HG03045 (cell line): ENCODE data around the gene DHX40.
A peak's percentile ranks its signal among the peaks of the same experiment; 100 is the strongest.
"Not testable (repeated sequence)": the region's sequence is repeated elsewhere in the genome, so short reads cannot be mapped to it uniquely, and the experiment has no call there.

Source experiments
- ATAC-seq: cut with Tn5 transposase; IDR thresholded peaks from one replicate; pipeline ENCODE4 v1.9.1; 2021; ENCODE audit warnings: mild to moderate bottlenecking, moderate library complexity; ENCODE audit not compliant: unreplicated experiment

Gene DHX40

GRCh38 chr17:59565171-59565958 is at the start of gene DHX40:
TSS of gene DHX40 (plus strand) at chr17:59565610. CDS start at chr17:59565672, 62 bp downstream.
- peak; percentile 77 for ATAC-seq

- ATAC-seq, result no peak
These were observed 49.0 kb upstream of the DHX40 start for GRCh38 chr17:59516451-59516850.

GRCh38 chr17:59519132-59519531 is 46.3 kb upstream of the DHX40 start:
- no peak for ATAC-seq

- no peak for ATAC-seq
These were observed 45.2 kb upstream of the DHX40 start for GRCh38 chr17:59520251-59520650.

- ATAC-seq, result no peak
These were observed 43.8 kb upstream of the DHX40 start for GRCh38 chr17:59521465-59522126.

- ATAC-seq, result not testable (repeated sequence)
These were observed 40.5 kb upstream of the DHX40 start for GRCh38 chr17:59524930-59525329.

GRCh38 chr17:59525668-59526067 is 39.7 kb upstream of the DHX40 start:
- ATAC-seq, result no peak

GRCh38 chr17:59526451-59526850 is 39.0 kb upstream of the DHX40 start:
- no peak for ATAC-seq

GRCh38 chr17:59527325-59527917 is 38.0 kb upstream of the DHX40 start:
- ATAC-seq, result no peak

- no peak for ATAC-seq
These were observed 37.5 kb upstream of the DHX40 start for GRCh38 chr17:59527931-59528330.

GRCh38 chr17:59530531-59530930 is 34.9 kb upstream of the DHX40 start:
- ATAC-seq, result no peak

GRCh38 chr17:59533694-59534093 is 31.7 kb upstream of the DHX40 start:
- ATAC-seq, result no peak

GRCh38 chr17:59534583-59534982 is 30.8 kb upstream of the DHX40 start:
- no peak for ATAC-seq

- no peak for ATAC-seq
These were observed 27.1 kb upstream of the DHX40 start for GRCh38 chr17:59538195-59538909.

GRCh38 chr17:59542960-59543635 is 22.3 kb upstream of the DHX40 start:
- ATAC-seq, result no peak

- ATAC-seq, result no peak
These were observed 19.5 kb upstream of the DHX40 start for GRCh38 chr17:59545942-59546341.

- no peak for ATAC-seq
These were observed 18.1 kb upstream of the DHX40 start for GRCh38 chr17:59547131-59547915.

GRCh38 chr17:59548985-59549384 is 16.4 kb upstream of the DHX40 start:
- not testable (repeated sequence) for ATAC-seq

- ATAC-seq, result no peak
These were observed 14.7 kb upstream of the DHX40 start for GRCh38 chr17:59550703-59551102.

GRCh38 chr17:59558039-59558438 is 7.4 kb upstream of the DHX40 start:
- ATAC-seq, result no peak
